Cardiac fibroblast (primary cell): ENCODE measurements around the gene GIT2.
"Not testable (repeated sequence)": the region's sequence is repeated elsewhere in the genome, so short reads cannot be mapped to it uniquely, and the experiment has no call there.

Source experiments
- DNase-seq, 2 donors: peaks; one replicate each; pipeline versions ENCODE4 v3.0.0 to v3.0.0-alpha.2; 2010; ENCODE audit warnings: low read depth in 2 of 2
- H3K4me3 ChIP-seq, 2 donors: replicated peaks in 1 of 2; 1 replicate in 1 of 2; 2 replicates in 1 of 2; pipeline ENCODE4 v1.5.1; 2011; ENCODE audit warnings: low read depth in 2 of 2, low read length in 2 of 2, mild to moderate bottlenecking in 2 of 2, moderate library complexity in 1 of 2
- CTCF ChIP-seq: IDR thresholded peaks from one replicate; pipeline ENCODE4 v1.5.1; 2011; ENCODE audit warnings: low read depth, mild to moderate bottlenecking, low read length, inconsistent platforms

The GIT2 gene

DNA sequence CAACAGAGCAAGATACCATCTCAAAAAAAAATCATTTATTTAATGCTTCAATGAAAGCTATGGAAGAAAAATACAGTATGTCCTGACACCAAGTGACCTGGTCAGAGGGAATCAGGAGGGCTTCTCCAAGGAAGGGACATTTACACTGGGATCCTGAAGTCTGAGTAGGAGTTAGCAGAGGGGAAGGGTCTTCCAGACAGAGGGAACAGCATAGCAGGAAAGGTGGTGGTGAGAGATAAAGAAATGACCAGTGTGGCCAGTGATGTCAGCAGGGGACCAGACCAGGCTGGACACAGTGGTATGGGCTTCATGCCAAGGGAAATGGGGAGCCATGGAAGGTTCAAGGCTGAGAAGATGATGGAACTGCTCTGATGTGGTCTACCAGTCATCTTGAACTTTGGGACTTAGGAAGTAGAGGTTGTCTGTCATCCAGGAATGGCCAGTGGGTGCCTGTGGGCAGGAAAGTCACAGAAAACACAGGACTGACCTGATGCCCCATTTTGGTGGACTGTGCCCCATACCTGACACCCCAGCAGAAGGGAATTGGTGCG is 103.9 kb downstream of the GIT2 start:
- no peak for DNase-seq
- H3K4me3 ChIP-seq: no peak overlapping the region
- no peak for TF ChIP-seq CTCF

DNA sequence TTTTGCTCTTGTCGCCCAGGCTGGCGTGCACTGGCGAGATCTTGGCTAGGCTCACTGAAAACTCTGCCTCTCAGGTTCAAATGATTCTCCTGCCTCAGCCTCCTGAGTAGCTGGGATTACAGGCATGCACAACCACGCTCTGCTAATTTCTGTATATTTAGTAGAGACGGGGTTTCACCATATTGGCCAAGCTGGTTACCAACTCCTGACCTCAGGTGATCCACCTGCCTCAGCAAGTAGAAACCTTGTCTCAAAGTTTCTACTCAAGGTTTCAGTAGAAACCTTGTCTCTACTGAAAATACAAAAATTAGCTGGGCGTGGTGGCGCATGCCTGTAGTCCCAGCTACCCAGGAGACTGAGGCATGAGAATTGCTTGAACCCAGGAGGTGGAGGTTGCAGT is 104.4 kb downstream of the GIT2 start:
- not testable (repeated sequence) for H3K4me3 ChIP-seq, DNase-seq

- no peak for DNase-seq
- no peak for TF ChIP-seq CTCF
- H3K4me3 ChIP-seq: no peak overlapping the region
Measured at GRCh38 chr12:109890620-109891170, 105.5 kb downstream of the GIT2 start.

DNA sequence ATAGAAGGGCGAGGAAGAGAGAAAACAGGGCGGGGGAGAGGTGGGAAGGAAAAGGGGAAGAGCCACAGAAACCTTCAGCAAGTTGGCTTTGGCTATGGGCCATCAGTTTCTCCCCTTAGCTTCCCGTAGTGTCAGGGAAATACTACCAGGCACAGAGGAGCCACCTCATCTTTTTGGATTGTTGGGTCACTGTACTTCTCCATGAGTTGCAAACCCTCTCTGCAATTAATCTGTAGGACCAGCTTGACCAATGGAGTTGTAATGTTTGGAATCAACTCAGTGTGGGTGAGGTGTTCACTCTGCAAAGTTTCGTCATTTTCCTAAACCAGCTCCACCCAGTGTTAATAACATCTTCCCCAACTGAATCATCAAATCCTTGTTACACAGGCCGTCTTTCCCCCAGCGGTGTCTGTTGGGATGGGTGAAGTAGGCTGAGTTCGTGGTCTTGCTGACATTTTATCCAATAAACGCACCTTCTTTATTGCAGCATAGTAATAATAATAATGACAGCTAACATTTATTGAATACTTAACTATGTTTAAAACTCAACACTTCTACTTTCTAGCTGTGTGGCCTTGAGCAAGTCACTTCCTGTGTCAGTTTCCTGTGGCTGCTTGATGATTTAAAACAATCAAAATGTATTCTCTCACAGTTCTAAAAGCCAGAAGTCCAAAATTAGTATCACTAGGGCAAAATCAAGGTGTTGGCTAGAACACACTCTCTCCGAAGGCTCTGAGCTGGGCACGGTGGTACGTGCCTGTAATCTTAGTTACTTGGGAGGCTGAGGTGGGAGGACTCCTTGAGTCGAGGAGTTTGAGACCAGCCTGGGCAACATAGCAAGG is 107.8 kb downstream of the GIT2 start:
- DNase-seq: peak; percentile 76 to 99
- H3K4me3 ChIP-seq: no peak overlapping the region
- peak; percentile 23 for TF ChIP-seq CTCF

DNA sequence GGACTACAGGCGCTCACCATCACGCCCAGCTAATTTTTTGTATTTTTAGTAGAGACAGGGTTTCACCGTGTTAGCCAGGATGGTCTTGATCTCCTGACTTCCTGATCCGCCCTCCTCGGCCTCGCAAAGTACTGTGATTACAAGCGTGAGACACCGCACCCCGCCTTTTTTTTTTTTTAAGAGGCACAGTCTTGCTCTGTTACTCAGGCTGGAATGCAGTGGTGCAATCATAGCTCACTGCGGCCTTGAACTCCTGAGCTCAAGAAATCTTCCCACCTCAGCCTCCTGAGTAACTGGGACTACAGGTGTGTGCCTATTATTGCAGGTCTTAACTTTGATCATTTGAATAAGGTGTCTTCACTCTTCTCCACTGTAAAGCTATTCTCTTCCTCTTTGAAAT is 110.6 kb downstream of the GIT2 start:
- peak in 1 of 2 donors; percentile 59 for DNase-seq
- TF ChIP-seq CTCF: no peak
- H3K4me3 ChIP-seq: no peak overlapping the region

GRCh38 chr12:109883461-109883860 is 112.7 kb downstream of the GIT2 start:
- H3K4me3 ChIP-seq: no peak overlapping the region
- no peak for TF ChIP-seq CTCF
- DNase-seq: no peak

DNA sequence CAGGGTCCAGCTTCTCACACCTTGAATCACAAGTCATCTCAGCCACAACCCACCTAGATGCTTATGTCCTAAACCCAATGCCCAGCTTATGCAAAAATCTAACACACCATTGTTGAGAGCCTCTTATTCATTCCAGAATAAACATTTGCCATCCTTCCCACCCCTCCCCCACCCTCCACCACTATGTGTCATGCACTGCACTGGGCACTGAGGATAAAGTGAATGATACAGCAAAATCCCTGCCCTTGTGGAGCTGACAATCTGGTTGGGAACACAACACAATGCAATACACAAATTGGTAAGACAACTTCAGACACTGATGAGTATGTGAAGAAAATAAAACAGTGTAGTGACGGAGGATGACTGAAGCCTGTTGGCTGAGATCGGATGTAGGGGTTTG is 114.4 kb downstream of the GIT2 start:
- TF ChIP-seq CTCF: no peak
- H3K4me3 ChIP-seq: no peak overlapping the region
- peak in 1 of 2 donors; percentile 22 for DNase-seq
